ENCODE results near the gene LYRM2.

GRCh38 chr6:89662659-89663223 is 24.2 kb upstream of the LYRM2 start:
- no peak for TF ChIP-seq CTCF (conservative IDR thresholded peaks at IDR 0.05)
- no peak for TF ChIP-seq ZFX (IDR thresholded peaks at IDR 0.05)

Measured in C4-2B (cell line).